HepG2 (cell line): ENCODE measurements around the gene ACBD7. TPM values are rescaled to one million over a fixed set of nuclear protein-coding genes. Genes with fewer than 3 reads are reported as not detected.

Experiments used
- DDIT3 ChIP-seq: sonication (generic); formaldehyde crosslinking; IDR thresholded peaks from 2 replicates; pipeline ENCODE4 v1.4.0; 2020; ENCODE audit warnings: mild to moderate bottlenecking, missing genetic modification reagents
- HMGXB4 ChIP-seq, 2 experiments: sonication (generic) in 1 of 2; formaldehyde crosslinking in 1 of 2; IDR thresholded peaks; 2 replicates each; pipeline versions ENCODE4 v1.4.0 to v1.6.1; 2018 to 2020; ENCODE audit warnings: missing genetic modification reagents in 2 of 2, borderline replicate concordance in 1 of 2, low read depth in 1 of 2, mild to moderate bottlenecking in 1 of 2, missing biosample characterization in 1 of 2
- MED13 ChIP-seq: sonication (generic); formaldehyde crosslinking; IDR thresholded peaks from 2 replicates; pipeline ENCODE4 v1.5.0; 2020; ENCODE audit warnings: missing genetic modification reagents
- NFIB ChIP-seq: sonication (generic); formaldehyde crosslinking; IDR thresholded peaks from 2 replicates; pipeline ENCODE4 v1.9.0; 2021; ENCODE audit warnings: missing genetic modification reagents, mild to moderate bottlenecking, borderline replicate concordance
- RCOR2 ChIP-seq: IDR thresholded peaks from 2 replicates; pipeline ENCODE4 v1.6.1; 2016; ENCODE audit warnings: missing biosample characterization, missing genetic modification reagents
- REST ChIP-seq, 2 experiments: IDR thresholded peaks; 2 replicates each; pipeline ENCODE4 v1.6.1; 2011 to 2012; ENCODE audit warnings: low read length in 2 of 2, borderline replicate concordance in 1 of 2, low read depth in 1 of 2, mild to moderate bottlenecking in 1 of 2, moderate library complexity in 1 of 2
- ZBTB40 ChIP-seq, 2 experiments: fragments of 450-650 bp in 1 of 2; sonication (generic) in 1 of 2; formaldehyde crosslinking in 1 of 2; IDR thresholded peaks; 2 replicates each; pipeline versions ENCODE4 v1.6.1 to v1.8.0; 2016 to 2022; ENCODE audit warnings: antibody characterized with exemption in 1 of 2, mild to moderate bottlenecking in 1 of 2, missing genetic modification reagents in 1 of 2
- ZFP90 ChIP-seq: sonication (generic); formaldehyde crosslinking; IDR thresholded peaks from 2 replicates; pipeline ENCODE4 v1.8.0; 2022; ENCODE audit warnings: missing genetic modification reagents, mild to moderate bottlenecking, inconsistent platforms, borderline replicate concordance
- ZNF160 ChIP-seq: sonication (generic); formaldehyde crosslinking; IDR thresholded peaks from 2 replicates; pipeline ENCODE4 v1.8.0; 2022; ENCODE audit warnings: mild to moderate bottlenecking, inconsistent platforms, missing genetic modification reagents
- ZNF350 ChIP-seq: sonication (generic); formaldehyde crosslinking; IDR thresholded peaks from 2 replicates; pipeline ENCODE4 v1.4.0; 2020; ENCODE audit warnings: mild to moderate bottlenecking, low read depth, missing genetic modification reagents, borderline replicate concordance
- ZNF598 ChIP-seq: sonication (generic); formaldehyde crosslinking; IDR thresholded peaks from 2 replicates; pipeline ENCODE4 v1.5.1; 2020; ENCODE audit warnings: mild to moderate bottlenecking, missing genetic modification reagents, borderline replicate concordance
- polyA plus RNA-seq, 8 experiments: library from polyadenylated mRNA; depleted of rRNA in 3 of 8; stranded (reverse) in 7 of 8; unstranded in 1 of 8; fragments of >200 nt; fragmentation: Illumina TruSeq in 4 of 8; extraction: Trizol in 4 of 8; gene quantifications; 2 replicates each; pipeline versions ENCODE4 v1.2.1 to v1.2.3, GENCODE V29; 2011 to 2016; ENCODE audit warnings: low read depth in 4 of 8, missing spikeins in 1 of 8, mixed read lengths in 1 of 8; ENCODE audit not compliant: insufficient read depth in 1 of 8
- total RNA-seq, 5 experiments: library from RNA; depleted of rRNA; stranded (reverse); fragments of >200 nt; fragmentation: Illumina TruSeq; extraction: Trizol; gene quantifications; 2 replicates each; pipeline ENCODE4 v1.2.3, GENCODE V29; 2016; ENCODE audit warnings: low read depth in 1 of 5

ACBD7 gene
- total and polyA plus RNA-seq, 2 of the 13 experiments (the other 11 are each of a cell fraction or from before 2014, with no cell fraction given) = 1.4 to 2.6 TPM

- TF ChIP-seq ZBTB40 (IDR thresholded peaks at IDR 0.05) = no peak
- peak; percentile 93 for TF ChIP-seq ZBTB40 (CRISPR knock-in tag; IDR thresholded peaks at IDR 0.05)
- TF ChIP-seq ZFP90 (CRISPR knock-in tag) = peak; percentile 65
- TF ChIP-seq DDIT3 (CRISPR knock-in tag) = no peak
- TF ChIP-seq ZNF598 = peak; percentile 73; the same call in 1 of the 2 replicates
- TF ChIP-seq NFIB (CRISPR knock-in tag) = no peak
- peak; percentile 89 to 90 for TF ChIP-seq HMGXB4 (CRISPR knock-in tag; IDR thresholded peaks at IDR 0.05; ENCODE audit: borderline replicate concordance in 1 of 2, low read depth in 1 of 2)
- peak; percentile 27; the same call in 1 of the 2 replicates for TF ChIP-seq MED13 (CRISPR knock-in tag)
- no peak for TF ChIP-seq RCOR2 (CRISPR knock-in tag)
- TF ChIP-seq REST (IDR thresholded peaks at IDR 0.05; ENCODE audit: borderline replicate concordance in 1 of 2, low read depth in 1 of 2, low read length in 2 of 2) = 0 out of 4 replicates have a peak, but pooled peaks of 1 of the 2 experiments have one; percentile 48
- peak; percentile 73; the same call in 1 of the 2 replicates for TF ChIP-seq ZNF160 (CRISPR knock-in tag)
- TF ChIP-seq ZNF350 = peak; percentile 61
These were observed 8.6 kb upstream of the ACBD7 start, which contains the start of gene RPP38 (continued) for GRCh38 chr10:15097011-15097812.
